Measurements from ENCODE around the gene OSBPL8.

- TF ChIP-seq CTCF (IDR thresholded peaks at IDR 0.05 in 4 of 5, conservative IDR thresholded peaks at IDR 0.05 in 1 of 5) (no peak), POLR2A (IDR thresholded peaks at IDR 0.05) (no peak)
These were observed 240.6 kb downstream of the OSBPL8 start for GRCh38 chr12:76318773-76319594.
